C1 segment of cervical spinal cord (tissue), 14 donors: Measurements from ENCODE around the gene PRKCG.

Experiments
- DNase-seq, 14 donors: peaks; one replicate each; lab custom pipeline; 2025; lab: John Stamatoyannopoulos, UW

PRKCG gene

GRCh38 chr19:53898166-53898565 is 16.2 kb downstream of the PRKCG start:
- no peak for DNase-seq

GRCh38 chr19:53898636-53899341 is 16.8 kb downstream of the PRKCG start:
- no peak for DNase-seq

GRCh38 chr19:53900191-53900860 is 18.3 kb downstream of the PRKCG start:
- DNase-seq: no peak

DNA sequence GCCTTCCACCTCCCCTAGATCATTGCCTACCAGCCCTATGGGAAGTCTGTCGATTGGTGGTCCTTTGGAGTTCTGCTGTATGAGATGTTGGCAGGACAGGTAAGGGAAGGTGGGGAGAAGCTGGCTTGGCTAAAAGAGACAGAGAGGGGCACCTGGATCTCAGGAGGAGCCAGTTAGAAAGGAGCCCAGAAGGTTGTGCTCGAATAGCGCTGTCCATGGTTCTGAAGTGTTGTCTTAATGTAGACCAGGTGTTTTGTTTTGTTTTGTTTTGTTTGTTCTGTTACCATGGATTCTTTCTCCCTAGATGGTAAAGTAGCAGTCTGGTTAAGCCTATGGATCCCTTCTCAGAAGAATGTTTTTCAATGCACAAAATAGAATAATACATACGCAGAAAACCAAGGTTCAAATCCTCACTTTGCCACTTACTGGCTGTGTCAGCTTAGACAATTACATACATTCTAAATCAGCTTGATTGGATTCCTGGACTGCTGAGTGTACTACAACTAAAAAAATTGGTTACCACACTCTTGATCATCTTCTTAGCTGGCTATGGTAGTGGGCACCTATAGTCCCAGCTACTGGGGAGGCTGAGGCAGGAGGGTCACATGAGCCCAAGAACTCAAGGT is 21.2 kb downstream of the PRKCG start:
- DNase-seq: no peak

DNA sequence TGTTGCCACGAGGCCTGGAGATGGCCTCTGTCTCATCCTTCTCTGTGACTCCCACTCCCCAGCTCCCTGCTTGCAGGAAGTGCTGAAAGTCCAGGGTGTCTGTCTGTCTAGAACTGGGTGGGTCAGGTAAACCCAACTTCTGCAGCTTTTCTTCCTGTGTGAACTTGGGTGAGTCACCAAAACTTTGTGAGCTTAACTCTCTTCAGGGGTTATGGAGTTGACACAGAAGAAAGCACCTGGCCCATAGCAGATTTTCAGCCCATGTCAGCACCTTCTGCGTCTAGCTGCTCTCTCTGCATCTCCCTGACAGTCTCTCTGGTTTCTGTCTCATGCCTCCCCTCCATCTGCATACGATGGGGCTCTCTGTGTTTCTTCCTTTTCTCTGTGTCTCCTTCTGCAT is 22.9 kb downstream of the PRKCG start:
- no peak for DNase-seq

- no peak for DNase-seq
Measured at GRCh38 chr19:53905787-53906186, 23.8 kb downstream of the PRKCG start.

GRCh38 chr19:53906211-53907192 is 24.5 kb downstream of the PRKCG start:
- peak in 11 of 14 donors; percentile 6 to 57 (median 17) for DNase-seq

GRCh38 chr19:53907193-53907581 is 25.2 kb downstream of the PRKCG start:
- no peak for DNase-seq

DNA sequence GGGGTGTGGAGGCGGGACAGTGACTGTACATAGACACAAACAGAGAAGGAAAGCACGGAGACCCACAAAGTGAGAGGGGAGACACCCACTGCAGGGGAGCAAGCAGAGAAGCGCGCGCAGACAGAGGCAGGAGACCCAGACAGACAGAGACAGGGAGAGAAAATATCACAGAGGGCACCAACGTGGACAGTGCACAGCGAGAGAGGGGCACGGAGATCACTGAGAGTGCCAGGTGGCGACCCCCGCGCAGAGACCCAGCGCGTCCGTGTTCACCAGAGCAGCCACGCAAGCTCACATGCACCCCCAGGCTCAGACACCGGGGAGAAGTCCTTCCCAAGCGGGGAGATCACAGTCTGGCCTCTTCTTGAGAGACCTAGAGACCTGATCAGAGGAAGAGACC is 25.7 kb downstream of the PRKCG start:
- no peak for DNase-seq

- peak in 13 of 14 donors; percentile 33 to 86 (median 71) for DNase-seq
Measured at GRCh38 chr19:53908106-53908934, 26.3 kb downstream of the PRKCG start.

DNA sequence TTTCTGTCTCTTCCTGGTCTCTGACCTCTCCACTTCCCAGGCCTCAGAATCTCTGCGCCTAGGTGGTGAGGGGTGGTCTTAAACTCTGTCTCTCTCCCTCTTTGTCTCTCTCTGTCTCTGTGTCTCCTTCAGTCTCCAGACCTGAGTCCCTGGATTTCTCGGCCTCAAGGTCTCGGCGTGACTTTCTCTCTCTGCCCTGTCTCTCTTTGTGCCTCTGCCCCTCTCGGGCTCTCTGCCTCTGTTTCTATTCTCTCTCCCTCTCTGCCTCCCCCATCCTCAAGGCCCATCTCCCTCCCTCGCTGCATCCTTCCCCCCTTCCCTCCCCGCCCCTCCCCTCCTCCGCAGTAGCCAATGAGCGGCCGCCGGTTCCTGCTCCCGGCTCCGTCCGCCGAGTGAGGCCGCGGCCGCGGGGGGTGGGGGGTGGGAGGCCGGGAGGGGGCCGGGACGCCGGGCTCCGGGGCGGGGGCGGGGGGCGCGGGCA is 27.0 kb downstream of the PRKCG start, which contains the start of gene CACNG7:
CACNG7 (plus strand) TSS at position 344 of the 481 bp plus-strand sequence. CDS start 3,554 bp downstream, outside the sequence.
- peak in 11 of 14 donors; percentile 2 to 60 (median 30) for DNase-seq

GRCh38 chr19:53909471-53910169 is 27.6 kb downstream of the PRKCG start:
- peak in 1 of 14 donors; percentile 9 for DNase-seq

DNA sequence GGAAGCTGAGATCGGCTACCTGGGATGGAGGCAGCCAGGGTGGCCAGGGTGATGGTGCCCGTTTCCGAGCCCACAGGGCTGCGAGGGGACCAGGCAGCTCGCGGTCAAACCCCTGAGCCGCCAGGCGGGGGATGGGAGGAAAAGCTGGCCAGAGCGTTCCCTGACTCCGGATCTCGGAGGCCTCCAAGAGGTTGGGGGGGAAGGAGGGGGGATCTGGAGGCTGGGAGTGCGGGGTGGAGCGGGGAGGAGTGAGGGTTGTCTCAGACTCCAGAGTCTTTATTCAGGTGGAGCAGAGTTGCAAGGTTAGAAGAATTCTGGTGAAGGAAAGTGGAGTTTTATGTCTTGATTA is 28.1 kb downstream of the PRKCG start:
- peak in 2 of 14 donors; percentile 12 to 16 for DNase-seq

DNA sequence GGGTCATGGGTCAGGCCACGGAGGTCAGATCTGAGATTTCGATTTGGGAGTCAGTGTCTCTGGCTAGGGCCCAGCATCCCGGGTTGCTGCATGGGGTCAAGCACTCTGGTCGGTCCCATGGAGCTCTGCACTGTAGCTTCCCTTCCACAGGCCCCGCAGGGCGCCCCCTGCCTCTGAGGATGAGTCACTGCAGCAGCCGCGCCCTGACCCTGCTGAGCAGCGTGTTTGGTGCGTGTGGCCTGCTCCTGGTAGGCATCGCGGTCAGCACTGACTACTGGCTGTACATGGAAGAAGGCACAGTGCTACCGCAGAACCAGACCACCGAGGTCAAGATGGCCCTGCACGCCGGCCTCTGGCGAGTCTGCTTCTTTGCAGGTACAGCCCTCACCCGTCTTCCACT is 30.7 kb downstream of the PRKCG start:
- DNase-seq: no peak

- no peak for DNase-seq
Measured at GRCh38 chr19:53915000-53915399, 33.0 kb downstream of the PRKCG start.

- no peak for DNase-seq
Measured at GRCh38 chr19:53916004-53916403, 34.0 kb downstream of the PRKCG start.

DNA sequence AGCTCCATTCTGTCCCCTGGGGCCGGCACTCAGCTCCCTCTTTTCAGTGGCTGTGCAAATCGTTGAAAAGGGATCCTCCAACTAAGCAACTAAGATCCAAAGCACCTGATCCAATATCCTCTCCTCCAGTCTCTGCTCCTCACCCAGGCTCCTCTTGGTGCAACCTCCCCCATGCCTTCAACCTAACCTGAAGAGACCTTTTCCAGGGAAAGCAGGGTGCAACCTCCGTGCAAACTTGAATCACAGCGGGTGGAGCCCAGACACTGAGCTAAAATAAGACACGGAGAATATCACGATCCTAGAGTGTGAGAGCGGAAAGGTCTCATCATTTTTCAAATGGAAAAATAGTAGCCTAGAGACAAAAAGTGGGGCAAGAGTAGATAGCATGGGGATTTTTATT is 35.4 kb downstream of the PRKCG start:
- no peak for DNase-seq

DNA sequence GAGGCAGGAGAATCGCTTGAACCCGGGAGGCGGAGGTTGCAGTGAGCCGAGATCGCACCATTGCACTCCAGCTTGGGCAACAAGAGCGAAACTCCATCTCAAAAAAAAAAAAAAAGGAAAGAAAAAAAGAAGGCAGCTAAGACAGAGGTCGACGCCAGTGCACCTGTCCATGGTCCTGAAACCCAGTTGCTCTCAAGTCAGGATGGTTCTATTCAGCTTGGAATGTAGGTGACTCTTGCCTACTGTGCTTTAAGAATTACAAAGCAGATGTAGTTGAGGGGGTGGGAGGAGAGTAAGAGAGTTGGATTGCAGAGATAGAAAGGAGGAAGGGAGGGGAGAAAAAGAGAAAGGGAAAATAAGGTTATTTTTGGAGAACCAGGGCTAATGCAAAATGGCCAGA is 45.7 kb downstream of the PRKCG start:
- DNase-seq: no peak

- DNase-seq: no peak
Measured at GRCh38 chr19:53936029-53936428, 54.0 kb downstream of the PRKCG start.
